Stimulated activated CD8-positive, alpha-beta memory T cell treated with anti-CD3 and anti-CD28 coated beads, Interleukin-7, amount 100 ng/mL, for 48 hours (primary cell): ENCODE measurements around the gene LPO.

ENCODE experiments used
- DNase-seq, 2 donors: peaks; one replicate each; pipeline ENCODE4 v3.0.0-alpha.2; 2020; ENCODE audit warnings: low read depth in 1 of 2; ENCODE audit errors: extremely low read depth in 1 of 2

Gene LPO

DNA sequence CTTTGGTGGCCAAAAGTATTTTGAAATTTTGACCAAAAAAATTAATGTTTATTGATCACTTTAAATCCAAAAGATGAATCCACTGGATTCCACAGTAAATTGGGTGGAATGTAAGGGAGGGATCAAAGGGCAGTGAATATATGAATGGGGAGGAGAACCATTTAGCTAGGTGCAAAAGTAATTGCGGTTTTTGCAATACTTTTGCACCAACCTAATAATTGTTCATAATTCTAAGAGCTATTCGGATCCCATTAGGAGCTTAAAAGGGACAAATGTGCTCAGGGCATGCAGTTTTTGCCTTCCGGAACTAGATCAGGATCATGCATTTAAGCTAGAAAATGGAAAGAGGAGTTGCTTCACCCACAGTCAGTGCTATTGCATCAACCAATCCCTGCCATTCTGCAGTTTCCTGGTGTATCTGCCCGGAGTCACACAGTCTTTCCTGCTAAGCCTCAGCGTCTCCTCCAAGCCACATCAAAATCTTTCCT lies at the start of gene LPO:
Gene LPO (plus strand): TSS at position 438 of the 488 bp plus-strand sequence. CDS start 4,396 bp downstream, outside the sequence.
- DNase-seq: no peak

DNA sequence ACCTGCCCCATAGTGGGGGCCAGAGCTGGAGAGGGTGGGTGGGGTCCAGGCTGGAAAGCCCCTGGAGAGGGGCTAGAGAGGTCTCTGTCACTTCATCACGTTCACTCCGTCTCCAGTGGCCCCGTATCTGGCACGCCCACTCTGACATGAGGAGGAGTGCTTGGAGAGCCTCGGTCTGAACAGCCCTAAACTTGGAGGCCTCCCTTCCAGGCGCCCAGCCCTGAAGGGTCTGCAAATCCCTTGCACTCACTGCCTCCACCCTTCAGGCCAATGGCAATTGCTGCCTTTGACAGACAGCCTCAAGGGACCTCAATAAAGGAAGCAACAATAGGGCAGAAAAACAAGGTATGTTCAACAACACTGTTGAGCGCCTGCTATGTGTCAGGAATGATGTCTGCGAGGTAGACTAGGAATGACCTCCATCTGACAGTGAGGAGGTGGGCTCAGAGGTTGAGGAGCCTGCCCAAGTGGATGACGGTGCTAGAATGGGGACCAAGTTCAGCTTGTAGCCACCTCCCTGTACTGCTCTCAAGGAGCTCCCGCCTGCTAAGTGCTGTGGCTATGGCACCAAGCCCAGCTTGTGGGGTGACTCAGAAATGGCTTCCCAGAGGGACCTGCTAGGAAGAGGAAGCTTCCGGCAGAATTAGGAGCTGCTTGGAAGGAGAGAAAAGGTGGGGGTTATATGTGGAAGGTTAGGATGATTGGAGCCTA lies 48.8 kb upstream of the LPO start:
- no peak for DNase-seq

DNA sequence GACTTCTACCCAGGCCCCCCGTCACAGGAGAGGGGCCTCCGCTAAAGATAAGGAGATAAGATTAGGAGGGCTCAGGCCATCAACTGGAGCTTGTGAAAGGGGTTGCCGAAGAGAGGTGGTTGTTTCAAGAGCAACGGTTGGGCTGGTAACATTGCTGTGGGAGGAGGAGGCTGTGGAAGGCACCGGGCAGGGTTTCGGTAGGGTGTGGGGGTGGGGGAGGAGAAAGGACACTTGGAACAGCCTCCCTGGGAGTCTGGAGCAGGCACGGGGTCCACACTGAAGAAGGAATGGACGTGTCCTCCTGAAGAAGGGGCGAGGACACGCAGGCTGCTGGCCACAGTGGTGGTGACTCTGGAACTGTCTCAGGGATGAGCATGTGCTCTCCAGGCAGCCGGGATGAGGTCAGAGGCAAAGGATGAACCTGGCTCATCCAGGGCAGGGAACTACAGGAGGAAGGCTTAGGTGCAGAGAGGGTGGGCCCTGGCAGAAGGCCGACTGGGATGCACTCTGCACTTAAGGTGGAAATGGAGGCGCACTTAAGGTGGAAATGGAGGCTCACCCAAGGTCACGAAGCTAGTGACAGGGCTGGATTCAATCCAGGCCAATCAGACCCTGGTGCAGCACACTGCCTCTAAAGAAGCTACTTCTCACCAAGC lies 47.0 kb upstream of the LPO start:
- DNase-seq: no peak

DNA sequence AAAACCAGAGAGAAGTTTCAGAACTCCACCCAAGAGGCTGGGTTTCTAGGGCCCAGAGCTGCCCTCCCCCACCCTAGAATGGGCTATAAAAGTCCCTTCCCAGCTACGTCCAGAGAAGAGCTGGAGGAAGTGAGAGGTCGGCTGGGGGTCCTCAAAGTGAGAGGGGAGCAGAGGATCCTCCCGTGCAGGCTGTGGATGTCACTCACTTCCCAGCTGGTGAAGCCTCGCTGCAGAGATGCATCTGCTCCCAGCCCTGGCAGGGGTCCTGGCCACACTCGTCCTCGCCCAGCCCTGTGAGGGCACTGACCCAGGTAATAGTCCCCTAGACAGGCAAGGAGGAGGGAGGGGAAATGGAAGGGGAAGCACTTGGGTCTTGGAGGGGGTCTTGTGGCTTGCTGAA lies 45.8 kb upstream of the LPO start, which contains the start of gene EPX:
Gene EPX (plus strand): TSS at position 115 of the 400 bp plus-strand sequence. CDS start 121 bp downstream, at position 236.
- no peak for DNase-seq

DNA sequence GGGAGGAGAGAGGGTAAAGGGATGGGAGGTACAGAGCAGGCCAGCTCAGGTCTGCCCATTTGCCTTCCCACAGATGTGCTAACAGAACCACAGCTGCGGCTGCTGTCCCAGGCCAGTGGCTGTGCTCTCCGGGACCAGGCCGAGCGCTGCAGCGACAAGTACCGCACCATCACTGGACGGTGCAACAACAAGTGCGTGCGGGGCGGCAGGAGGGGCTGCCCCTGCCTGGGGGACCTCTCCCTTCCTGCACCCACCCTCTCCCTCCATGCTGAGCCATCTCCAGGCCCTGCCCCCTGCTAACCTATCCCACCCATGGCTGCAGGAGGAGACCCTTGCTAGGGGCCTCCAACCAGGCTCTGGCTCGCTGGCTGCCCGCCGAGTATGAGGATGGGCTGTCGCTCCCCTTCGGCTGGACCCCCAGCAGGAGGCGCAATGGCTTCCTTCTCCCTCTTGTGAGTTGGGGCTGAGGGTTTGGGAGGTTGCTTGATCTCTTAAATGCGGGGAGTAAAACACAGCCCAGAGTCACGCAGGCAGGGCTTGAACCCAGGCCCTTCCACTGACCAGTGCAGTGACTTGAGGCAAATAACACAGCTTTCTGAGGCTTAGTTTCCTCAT lies 44.6 kb upstream of the LPO start:
- DNase-seq: no peak

DNA sequence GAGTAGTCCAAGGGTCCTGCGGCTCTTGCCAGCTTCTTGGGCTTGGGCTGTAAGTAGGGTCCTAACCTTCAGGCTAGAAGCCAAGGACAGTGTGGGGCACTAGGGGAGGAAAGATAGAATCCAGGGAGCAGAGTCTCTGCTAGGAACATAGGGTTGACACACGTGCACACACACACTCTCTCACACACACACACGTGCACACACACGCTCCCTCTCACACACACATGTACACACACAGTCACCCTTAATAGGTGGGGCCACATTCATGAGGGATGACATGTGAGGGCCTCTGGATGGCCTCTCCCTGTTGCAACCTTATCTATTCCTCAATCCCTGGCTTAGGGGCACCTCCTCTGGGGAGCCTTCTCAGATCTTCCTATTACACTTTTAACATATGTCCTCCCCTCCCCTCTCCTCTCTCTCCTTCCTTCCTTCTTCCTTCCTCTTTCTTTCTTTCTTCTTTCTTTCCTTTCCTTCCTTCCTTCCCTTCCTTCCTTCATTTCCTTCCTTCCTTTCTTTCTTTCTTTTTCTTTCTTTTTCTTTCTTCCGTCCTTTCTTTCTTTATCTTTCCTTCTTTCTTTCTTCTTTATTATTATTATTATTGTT lies 42.8 kb upstream of the LPO start:
- no peak for DNase-seq

DNA sequence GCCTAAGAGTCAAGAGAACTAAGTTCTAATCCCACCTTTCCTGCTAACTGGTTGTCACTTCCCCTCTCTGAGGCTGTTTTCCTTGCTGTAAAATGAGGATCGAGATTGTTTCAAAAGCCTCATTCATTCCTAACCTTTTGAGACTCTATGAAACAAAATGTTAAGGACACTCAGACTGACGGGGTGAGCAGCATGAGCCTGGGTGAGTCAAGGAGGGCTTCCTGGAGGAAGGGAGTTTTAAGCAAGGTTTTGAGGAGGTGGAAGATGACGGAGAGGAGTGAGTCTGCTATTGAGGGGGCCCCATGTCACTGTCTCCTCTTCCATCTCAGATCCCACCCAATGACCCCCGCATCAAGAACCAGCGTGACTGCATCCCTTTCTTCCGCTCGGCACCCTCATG lies 41.8 kb upstream of the LPO start:
- no peak for DNase-seq

DNA sequence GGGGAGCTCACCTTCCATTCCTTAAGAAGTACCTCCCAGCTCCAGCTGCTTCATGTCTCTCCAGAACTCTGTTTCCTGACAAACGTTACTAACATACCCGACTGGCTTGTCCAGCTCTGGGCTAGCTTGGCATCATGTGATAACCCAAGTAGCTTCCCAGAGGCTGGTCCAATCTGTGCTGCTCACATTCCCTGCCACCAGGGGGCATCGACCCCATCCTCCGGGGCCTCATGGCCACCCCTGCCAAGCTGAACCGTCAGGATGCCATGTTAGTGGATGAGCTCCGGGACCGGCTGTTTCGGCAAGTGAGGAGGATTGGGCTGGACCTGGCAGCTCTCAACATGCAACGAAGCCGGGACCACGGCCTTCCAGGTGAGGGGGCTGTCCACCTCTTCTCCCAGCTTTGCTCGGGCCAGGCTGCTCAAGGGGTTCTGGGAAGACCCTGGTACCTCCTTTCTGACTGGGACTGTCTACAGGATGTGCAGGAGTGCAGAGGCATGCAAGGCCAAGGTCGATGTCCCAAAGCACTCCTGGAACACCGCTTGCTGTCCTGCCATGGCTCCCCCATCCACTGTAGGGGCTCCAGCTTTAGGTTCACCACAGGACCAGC lies 38.3 kb upstream of the LPO start:
- DNase-seq: peak; percentile 20 to 49

DNA sequence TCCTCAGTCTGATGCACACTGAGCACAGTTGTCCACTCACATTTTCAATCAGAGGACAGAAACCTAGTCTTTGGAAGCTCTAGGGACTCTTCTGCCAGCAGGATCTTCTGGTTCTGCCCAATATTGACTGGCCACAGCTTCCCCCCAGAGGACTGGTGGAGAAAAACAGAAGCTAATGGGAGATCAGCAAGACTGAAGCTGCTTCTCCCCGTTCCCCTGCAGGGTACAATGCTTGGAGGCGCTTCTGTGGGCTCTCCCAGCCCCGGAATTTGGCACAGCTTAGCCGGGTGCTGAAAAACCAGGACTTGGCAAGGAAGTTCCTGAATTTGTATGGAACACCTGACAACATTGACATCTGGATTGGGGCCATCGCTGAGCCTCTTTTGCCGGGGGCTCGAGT lies 35.5 kb upstream of the LPO start:
- no peak for DNase-seq

DNA sequence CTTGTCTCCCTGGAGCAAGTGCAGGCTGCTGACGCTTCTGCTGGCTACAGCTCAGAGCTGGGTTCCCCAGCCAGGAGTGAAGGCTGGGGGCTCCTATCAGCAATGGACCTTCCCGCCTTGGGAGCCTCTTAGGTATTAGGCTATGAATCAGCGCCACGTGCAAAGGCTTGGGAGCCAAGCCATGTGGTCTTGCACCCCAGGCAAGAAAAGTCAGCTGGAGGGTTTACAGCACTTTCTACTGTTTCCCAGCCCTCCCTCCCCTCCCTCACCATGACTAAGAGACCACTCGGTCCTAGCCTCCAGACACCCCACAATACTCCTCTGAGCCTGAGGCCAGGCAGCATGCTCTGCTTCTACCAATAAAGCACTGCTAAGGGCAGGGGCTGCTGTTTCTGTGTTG lies 33.6 kb upstream of the LPO start:
- no peak for DNase-seq

DNA sequence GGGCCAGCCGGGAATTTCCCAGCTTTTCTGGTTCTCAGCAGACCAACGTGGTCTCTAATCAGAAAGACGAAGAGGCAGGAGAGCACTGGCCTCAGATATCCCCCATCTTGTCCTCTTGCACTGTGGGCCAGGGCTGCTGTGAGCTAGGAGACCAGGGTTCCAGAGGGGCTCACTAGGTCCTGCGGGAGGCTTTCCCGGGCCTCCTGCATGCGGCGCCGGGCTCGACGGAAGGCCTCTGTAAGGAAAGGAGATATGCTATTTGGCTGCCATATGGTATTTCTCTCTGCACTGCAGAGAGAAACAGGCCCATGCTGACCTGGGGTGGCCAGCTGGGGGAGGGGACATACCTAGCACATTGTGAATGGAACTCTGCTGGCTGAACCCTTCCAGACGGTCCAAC lies 32.4 kb upstream of the LPO start:
- DNase-seq: no peak

DNA sequence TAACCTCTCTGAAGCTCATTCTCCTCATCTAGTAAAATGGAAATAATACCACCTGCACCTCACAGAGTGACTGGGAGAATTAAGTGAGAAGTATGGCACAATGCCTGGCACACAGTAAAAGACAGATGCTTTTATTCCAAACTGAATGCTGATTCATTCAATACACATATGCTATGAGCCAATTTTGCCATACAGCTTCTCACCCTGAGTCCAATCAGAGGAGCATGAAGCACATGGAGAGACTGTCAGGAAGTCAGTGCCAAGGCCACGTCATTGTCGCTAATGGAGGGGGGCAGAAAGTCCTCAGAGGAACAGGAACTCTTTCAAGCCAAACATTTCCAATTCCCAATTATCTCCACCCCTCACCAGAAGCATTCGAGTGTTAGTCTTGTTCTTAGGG lies 30.9 kb upstream of the LPO start:
- DNase-seq: no peak

DNA sequence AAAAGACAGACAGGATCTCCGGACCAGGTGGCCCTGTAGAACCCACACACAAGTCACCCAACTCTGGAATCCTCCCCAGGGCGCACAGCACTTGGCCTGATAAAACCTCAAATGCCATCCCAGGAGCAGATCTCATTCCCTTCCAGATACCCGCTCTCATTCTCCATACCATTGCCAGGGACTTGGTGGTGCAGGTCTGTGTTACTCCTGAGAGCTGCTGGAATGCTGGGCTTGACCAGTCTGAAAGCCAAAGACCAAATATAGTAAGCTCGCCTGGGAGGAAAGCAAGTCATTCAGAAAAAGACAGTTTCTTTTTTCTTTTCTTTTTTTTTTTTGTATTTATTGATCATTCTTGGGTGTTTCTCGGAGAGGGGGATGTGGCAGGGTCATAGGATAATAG lies 30.0 kb upstream of the LPO start:
- no peak for DNase-seq

DNA sequence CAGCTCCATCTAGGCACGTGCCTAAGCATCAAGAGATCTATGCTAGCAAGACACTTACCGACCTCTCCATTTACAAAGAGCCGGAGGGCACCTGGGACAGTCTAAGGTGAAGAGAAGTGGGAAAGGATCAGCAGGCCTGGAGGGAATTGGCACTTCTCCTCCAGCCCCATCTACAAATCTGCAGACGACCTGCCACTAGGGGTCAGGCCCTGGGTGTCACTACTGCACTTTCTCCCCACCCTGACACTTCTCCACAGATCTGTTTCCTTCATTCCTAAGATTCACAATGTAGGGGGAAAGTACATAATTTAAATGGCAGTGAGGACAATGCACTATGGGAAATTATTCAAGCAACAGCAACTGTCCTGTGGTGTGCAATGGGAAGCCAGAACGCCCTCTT lies 27.5 kb upstream of the LPO start:
- DNase-seq: no peak

DNA sequence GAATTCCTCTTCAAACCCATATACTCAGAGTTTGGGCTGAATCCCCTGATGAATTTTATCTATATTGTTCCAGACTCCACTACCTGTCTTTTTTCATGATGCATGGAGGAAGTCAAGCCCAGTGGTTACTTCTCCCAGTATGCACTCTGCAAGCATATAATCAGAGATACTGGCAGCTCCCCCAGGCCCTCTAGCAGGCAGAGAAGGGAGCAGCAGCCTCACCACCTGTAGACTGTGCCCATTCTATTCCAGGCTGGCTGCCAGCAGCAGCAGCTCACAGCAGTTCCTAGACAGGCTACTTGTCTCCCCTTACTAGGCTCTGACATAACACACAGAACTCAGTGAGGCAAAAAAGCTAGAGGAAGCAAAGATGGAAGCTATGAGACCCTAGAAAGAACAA lies 22.7 kb upstream of the LPO start:
- DNase-seq: no peak

DNA sequence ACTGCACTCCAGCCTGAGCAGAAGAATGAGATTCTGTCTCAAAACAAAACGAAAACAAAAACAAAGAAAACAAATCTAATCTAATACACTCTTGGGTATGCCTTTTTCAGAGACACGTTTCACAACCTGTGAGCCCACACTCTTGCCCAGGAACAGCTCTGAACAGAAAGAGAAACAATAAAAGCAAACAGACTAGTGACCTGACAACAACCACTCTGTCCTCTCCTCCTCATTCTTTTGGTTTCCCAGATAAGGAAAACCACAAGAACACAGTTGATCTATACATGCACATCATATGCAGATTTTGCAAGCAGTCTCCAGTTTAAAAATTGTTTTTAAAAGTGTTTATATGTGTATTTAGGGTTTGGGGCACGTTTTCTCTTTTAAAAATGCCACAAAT lies 20.6 kb upstream of the LPO start:
- DNase-seq: no peak

DNA sequence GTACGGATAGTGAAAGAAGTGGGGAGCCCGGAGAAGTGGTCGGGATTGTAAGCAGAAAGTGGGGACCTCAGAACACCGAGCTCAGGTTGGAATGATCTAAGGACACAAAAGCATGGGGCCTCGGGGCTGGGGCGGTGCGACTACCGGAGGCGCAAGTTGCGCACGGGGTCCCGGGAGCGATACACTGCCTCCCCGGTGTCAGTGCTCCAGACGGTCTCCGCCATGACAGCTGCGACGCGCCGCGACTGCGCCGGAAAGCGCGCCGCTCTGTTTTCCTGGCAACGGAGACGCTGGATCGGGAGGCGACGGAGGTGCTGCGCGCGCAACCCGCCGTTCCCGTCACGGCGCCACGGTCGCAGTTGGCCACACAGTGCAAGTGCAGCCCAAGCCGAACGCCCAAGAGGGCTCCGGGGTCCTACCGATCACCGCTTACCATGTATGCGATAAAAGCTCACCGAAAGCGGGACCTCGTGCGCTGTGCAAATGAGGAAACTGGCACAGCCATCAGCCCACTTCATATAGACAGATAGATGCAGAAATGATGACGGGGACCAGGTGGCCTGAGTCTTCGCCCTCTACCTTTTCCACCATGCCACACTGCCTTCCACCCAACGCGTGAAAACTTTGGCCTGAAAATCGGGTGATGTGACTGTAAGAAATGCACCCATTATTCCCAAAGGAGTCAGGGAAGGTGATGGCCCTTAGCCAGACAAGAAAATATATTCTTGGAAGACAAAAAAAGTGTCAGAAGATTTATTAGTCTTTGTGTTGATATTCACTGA lies 19.2 kb upstream of the LPO start, which contains the start of gene MKS1:
Gene MKS1 (minus strand): TSS at position 249 of the 782 bp plus-strand sequence. CDS start 25 bp downstream, at position 224.
- DNase-seq: peak; percentile 92 to 93

DNA sequence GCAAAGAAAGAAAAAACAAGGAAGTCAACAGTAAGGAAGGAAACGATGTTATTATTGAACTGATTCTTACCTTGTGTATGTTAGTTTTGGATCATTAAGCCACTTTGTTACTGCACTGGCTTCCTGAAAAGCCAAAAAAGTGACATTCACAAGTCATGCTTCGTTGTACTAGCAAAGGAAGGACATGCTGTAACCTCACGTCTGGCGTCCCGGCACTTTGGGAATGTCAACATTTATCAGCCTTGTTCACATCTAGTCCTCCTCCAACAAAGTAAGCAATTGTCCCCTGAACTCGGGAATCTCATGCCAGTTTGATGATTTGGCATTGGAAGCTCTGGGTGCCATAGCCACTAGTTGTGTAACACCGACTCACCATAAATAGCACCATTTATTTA lies 18.6 kb upstream of the LPO start:
- DNase-seq: no peak

DNA sequence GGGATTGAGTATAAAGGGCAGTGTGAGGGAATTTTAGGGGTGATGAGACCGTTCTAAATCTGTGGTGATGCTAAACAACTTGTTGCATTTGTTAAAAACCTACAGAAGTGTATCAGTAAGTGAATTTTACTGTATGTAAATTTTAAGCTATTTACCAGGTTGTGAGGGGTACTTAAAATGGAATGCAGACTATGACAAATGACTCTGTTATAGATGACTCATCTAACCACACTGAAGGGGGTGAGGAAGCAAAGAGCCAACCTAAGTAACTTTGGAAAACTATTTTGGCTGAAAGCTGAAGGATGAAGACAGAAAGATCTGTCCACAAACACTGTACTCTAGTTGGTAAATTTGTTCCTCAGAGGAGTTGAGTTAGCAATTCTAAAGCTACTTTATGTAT lies 14.1 kb upstream of the LPO start:
- no peak for DNase-seq

DNA sequence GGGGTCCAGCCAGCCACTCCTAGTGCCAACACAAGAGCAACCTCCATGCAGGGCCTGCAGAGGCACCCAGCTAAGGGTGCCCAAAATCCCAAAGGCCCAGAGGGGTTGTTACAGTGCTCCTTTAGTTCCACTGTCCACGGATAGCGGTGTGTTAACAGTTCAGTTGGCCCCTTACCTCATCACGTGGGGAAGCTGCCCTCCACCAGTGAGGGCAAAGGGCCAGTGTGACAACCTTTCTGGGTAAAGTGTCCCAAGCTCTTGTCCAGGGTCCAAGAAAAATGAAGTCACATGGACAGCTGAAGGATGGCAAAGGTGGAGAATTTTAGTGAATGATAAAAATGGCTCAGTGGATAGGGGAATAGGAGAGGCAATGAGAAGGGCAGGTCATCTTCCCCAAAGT lies 10.7 kb upstream of the LPO start:
- DNase-seq: no peak
